NT2/D1 (cell line): Measurements from ENCODE around the gene SDK2.

Experiments used
- SUZ12 ChIP-seq: IDR thresholded peaks from 2 replicates; pipeline ENCODE4 v1.6.1; 2011; ENCODE audit not compliant: insufficient read length, insufficient read depth; ENCODE audit errors: extremely low read depth
- YY1 ChIP-seq: IDR thresholded peaks from 2 replicates; pipeline ENCODE4 v1.6.1; 2011; ENCODE audit not compliant: insufficient read length, insufficient read depth
- ZNF274 ChIP-seq: IDR thresholded peaks from 2 replicates; pipeline ENCODE4 v1.6.1; 2011; ENCODE audit warnings: mild to moderate bottlenecking, low read depth, low read length

- TF ChIP-seq YY1 (no peak), SUZ12 (no peak), ZNF274 (no peak)
These were observed 55.4 kb downstream of the SDK2 start for GRCh38 chr17:73588891-73589290.
